Cardiac muscle cell (in vitro differentiated cells and primary cell): ENCODE measurements around the gene ZNF771. TPM values are rescaled to one million over a fixed set of nuclear protein-coding genes. Genes with fewer than 3 reads are reported as not detected.

Experiments
- DNase-seq, 2 donors: peaks; one replicate each; pipeline versions ENCODE4 v3.0.0 to v3.0.0-alpha.2; 2010 to 2017; ENCODE audit warnings: low read depth in 1 of 2, low spot score in 1 of 2
- H3K27ac ChIP-seq: fragments of 200-600 bp; sonication (generic); 2 replicates; pipeline ENCODE4 v1.5.1; 2016
- H3K27me3 ChIP-seq: fragments of 200-600 bp; sonication (generic); 2 replicates; pipeline ENCODE4 v1.6.0; 2016; ENCODE audit warnings: control low read depth
- H3K36me3 ChIP-seq: fragments of 200-600 bp; sonication (generic); 2 replicates; pipeline ENCODE4 v1.5.1; 2016; ENCODE audit warnings: control low read depth
- H3K4me1 ChIP-seq: fragments of 200-600 bp; sonication (generic); 2 replicates; pipeline ENCODE4 v1.8.1; 2017; ENCODE audit warnings: low read depth, mild to moderate bottlenecking, mixed run types
- H3K4me3 ChIP-seq: fragments of 200-600 bp; sonication (generic); 2 replicates; pipeline ENCODE4 v1.5.1; 2016; ENCODE audit warnings: mild to moderate bottlenecking
- H3K9me3 ChIP-seq: fragments of 200-600 bp; sonication (generic); 2 replicates; pipeline ENCODE4 v1.5.1; 2017; ENCODE audit warnings: low read depth, mild to moderate bottlenecking, control low read depth
- CTCF ChIP-seq: IDR thresholded peaks from 2 replicates; pipeline ENCODE4 v1.5.1; 2012; ENCODE audit warnings: low read depth, mild to moderate bottlenecking, low read length
- polyA plus RNA-seq: library from polyadenylated mRNA; unstranded; fragments of >200 nt; fragmentation: Nextera tagmentation; extraction: Ambion mirVana; gene quantifications from 2 replicates; pipeline ENCODE4 v1.2.1, GENCODE V29; 2016
- total RNA-seq: library from RNA; depleted of rRNA; stranded (reverse); fragments of >200 nt; gene quantifications from 2 replicates; pipeline ENCODE4 v1.2.3, GENCODE V29; 2016

The ZNF771 gene
- total and polyA plus RNA-seq, 2 experiments from 2014 or later, result 31.5 to 36.1 TPM

GRCh38 chr16:30429678-30430427, 22.4 kb downstream of the ZNF771 start, which contains the start of gene DCTPP1:
Gene DCTPP1, minus strand, starts transcription at chr16:30430030. Its CDS starts 50 bp downstream, at chr16:30429980.
- Histone ChIP-seq H3K27me3 (no peaks in the 10 kb centered on the region), H3K36me3 (peaks cover 6% of the 10 kb centered on the region), H3K9me3 (no peaks in the 10 kb centered on the region), H3K4me3 (peak within 1 kb of the TSS; percentile 44), H3K27ac (peak within 1 kb of the TSS; percentile 69), H3K4me1 (peaks cover 11% of the 10 kb centered on the region)
- peak; percentile 74 for TF ChIP-seq CTCF
- peak; percentile 99 for DNase-seq

GRCh38 chr16:30430428-30430970, 23.1 kb downstream of the ZNF771 start:
- Histone ChIP-seq H3K36me3 (peaks cover 6% of the 10 kb centered on the region), H3K27ac (peak overlapping the region; percentile 69), H3K27me3 (no peaks in the 10 kb centered on the region), H3K4me1 (peaks cover 11% of the 10 kb centered on the region), H3K9me3 (no peaks in the 10 kb centered on the region), H3K4me3 (no peak overlapping the region)
- no peak for DNase-seq
- no peak for TF ChIP-seq CTCF

GRCh38 chr16:30434852-30435251, 27.4 kb downstream of the ZNF771 start:
- Histone ChIP-seq H3K27me3 (no peaks in the 10 kb centered on the region), H3K27ac (no peak overlapping the region), H3K36me3 (no peaks in the 10 kb centered on the region), H3K9me3 (no peaks in the 10 kb centered on the region), H3K4me1 (peaks cover 6% of the 10 kb centered on the region), H3K4me3 (no peak overlapping the region)
- TF ChIP-seq CTCF, result no peak
- no peak for DNase-seq

- no peaks in the 10 kb centered on the region for H3K4me1 ChIP-seq
- no peaks in the 10 kb centered on the region for H3K9me3 ChIP-seq
- no peak for TF ChIP-seq CTCF
- no peak for DNase-seq
- no peak overlapping the region for H3K27ac ChIP-seq
- no peaks in the 10 kb centered on the region for H3K27me3 ChIP-seq
- H3K36me3 ChIP-seq, result no peaks in the 10 kb centered on the region
- no peak overlapping the region for H3K4me3 ChIP-seq
Observed at GRCh38 chr16:30437511-30438046, 30.2 kb downstream of the ZNF771 start.

DNA sequence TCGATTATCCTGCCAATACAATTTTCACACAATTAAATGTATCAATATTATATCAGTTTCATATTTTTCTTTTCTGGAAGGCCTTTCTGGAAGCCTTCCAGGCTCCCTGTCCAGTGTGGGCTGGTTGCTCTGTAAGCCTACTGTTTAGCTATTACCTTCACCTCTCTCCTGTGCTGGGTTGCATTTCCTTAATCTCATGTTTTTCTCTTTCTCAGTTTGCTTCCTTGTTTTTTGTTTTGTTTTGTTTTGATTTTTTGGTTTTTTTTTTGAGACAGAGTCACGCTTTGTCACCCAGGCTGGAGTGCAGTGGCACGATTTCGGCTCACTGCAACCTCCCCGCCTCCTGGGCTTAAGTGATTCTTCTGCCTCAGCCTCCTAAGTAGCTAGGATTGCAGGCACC, 31.4 kb downstream of the ZNF771 start:
- Histone ChIP-seq H3K36me3 (peaks cover under 1% of the 10 kb centered on the region), H3K27me3 (no peaks in the 10 kb centered on the region), H3K4me1 (no peaks in the 10 kb centered on the region), H3K9me3 (no peaks in the 10 kb centered on the region), H3K4me3 (no peak overlapping the region), H3K27ac (no peak overlapping the region)
- no peak for TF ChIP-seq CTCF
- no peak for DNase-seq
